ENCODE measurements around the gene PCCA.

Gene PCCA

DNA sequence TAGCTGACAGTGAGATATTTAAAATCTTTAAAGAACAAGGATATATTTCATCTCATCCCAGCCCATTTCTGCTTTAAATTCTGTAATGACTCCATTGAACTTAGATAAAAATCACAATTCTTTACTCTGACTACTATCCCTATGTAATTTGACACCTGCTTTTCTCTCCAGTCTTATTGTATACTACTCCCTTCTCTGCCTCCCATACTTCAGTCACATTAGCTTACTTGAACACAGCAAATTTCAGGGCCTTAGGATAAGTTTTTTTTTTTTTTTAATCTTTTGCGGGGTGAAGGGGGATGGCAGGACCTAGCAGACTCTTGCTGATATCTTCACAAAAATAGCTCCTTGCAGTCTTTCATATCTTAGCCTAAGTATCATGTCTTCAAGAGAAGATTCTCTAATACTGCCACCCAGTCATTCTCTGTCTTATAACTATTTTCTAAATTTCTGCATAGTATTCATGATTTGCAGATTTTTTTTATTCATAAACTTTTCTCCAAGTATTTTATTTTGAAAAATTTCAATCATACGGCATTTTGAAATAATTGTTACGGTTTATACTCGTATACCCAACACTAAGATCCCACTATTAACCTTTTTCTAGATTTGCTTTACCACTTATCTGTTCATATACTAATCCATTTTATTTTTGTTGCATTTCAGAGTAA is 151.4 kb downstream of the PCCA start:
- no peaks in the 10 kb centered on the region for H3K27me3 ChIP-seq (ENCODE audit: insufficient read depth, low read length)
- H2AFZ ChIP-seq (ENCODE audit: low read length, unreplicated experiment): no peak overlapping the region
- H3K36me3 ChIP-seq (ENCODE audit: insufficient read depth, low read length): no peaks in the 10 kb centered on the region
- H3K79me2 ChIP-seq (ENCODE audit: control insufficient read depth, insufficient read depth, low read length, unreplicated experiment): no peaks in the 10 kb centered on the region
- no peak overlapping the region for H3K27ac ChIP-seq (ENCODE audit: low read depth, low read length)
- peaks cover 8% of the 10 kb centered on the region for H3K4me1 ChIP-seq (ENCODE audit: control insufficient read depth, insufficient read depth, low read length, unreplicated experiment)
- H3K4me3 ChIP-seq (ENCODE audit: low read depth, low read length): no peak overlapping the region

DNA sequence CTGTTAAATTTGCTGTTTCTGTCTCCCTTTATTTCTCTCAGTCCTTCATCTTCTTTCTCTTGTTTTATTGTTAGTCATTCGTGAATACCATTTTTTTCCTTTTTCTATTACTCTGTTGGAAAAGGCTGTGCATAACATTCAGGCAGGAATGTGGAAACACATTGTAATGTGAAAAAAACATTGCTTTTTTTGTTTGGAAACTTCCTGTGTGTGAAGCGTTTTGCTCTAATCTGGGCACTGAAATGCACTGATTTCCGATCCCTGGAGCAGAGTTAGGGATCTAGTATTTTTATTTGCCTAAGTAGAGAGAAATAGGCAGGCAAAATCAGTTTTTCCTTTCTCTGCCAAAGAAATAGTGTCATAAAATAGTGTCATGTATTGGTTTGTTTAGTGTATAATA is 155.5 kb downstream of the PCCA start:
- Histone ChIP-seq H3K4me1 (ENCODE audit: control insufficient read depth, insufficient read depth, low read length, unreplicated experiment) (no peaks in the 10 kb centered on the region), H3K36me3 (ENCODE audit: insufficient read depth, low read length) (0 out of 2 replicates have a peak, but pooled peaks cover 4% of the 10 kb centered on the region), H3K27ac (ENCODE audit: low read depth, low read length) (no peak overlapping the region), H3K27me3 (ENCODE audit: insufficient read depth, low read length) (no peaks in the 10 kb centered on the region), H3K4me3 (ENCODE audit: low read depth, low read length) (no peak overlapping the region), H2AFZ (ENCODE audit: low read length, unreplicated experiment) (no peak overlapping the region), H3K79me2 (ENCODE audit: control insufficient read depth, insufficient read depth, low read length, unreplicated experiment) (no peaks in the 10 kb centered on the region)

DNA sequence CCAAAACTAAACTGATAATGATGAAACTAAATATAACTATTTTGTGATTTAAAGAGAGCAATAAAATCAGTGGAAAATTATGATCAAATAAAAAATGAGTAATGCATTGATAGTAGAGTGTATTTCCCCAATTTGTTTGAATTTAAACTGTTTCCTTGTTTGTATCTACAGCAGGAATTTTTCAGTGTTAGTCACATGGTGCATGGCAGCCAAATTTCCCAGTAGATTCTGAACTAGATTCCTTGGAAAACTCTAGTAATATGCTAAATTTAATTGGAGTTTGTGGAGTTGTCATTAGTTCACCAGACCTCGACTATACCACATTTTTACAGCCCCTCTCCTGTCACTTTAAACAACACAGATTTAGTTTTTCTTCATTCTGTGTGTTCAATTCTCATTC is 156.2 kb downstream of the PCCA start:
- no peaks in the 10 kb centered on the region for H3K4me1 ChIP-seq (ENCODE audit: control insufficient read depth, insufficient read depth, low read length, unreplicated experiment)
- H3K27me3 ChIP-seq (ENCODE audit: insufficient read depth, low read length): no peaks in the 10 kb centered on the region
- no peaks in the 10 kb centered on the region for H3K79me2 ChIP-seq (ENCODE audit: control insufficient read depth, insufficient read depth, low read length, unreplicated experiment)
- 0 out of 2 replicates have a peak, but pooled peaks cover 4% of the 10 kb centered on the region for H3K36me3 ChIP-seq (ENCODE audit: insufficient read depth, low read length)
- no peak overlapping the region for H3K4me3 ChIP-seq (ENCODE audit: low read depth, low read length)
- no peak overlapping the region for H2AFZ ChIP-seq (ENCODE audit: low read length, unreplicated experiment)
- H3K27ac ChIP-seq (ENCODE audit: low read depth, low read length): no peak overlapping the region

DNA sequence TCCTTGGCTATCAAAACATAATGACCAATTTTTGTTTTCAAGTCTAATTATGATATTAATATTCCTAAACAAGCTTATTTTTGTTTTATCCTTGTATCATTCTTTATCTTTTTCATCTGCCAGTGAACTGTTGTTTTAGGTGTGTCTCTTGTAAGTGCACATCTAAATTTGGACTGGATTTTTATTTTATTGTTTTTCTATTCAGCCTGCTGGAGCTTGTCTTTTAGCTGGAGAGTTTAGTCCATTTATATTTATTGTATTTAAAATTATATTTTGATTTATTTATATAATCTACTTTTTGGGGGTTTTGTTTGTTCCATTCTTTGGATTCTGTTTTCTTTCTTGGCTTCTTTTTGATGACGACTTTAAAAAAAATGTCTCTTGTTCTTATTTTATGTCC is 159.0 kb downstream of the PCCA start:
- H3K4me1 ChIP-seq (ENCODE audit: control insufficient read depth, insufficient read depth, low read length, unreplicated experiment): no peaks in the 10 kb centered on the region
- 0 out of 2 replicates have a peak, but pooled peaks cover 4% of the 10 kb centered on the region for H3K36me3 ChIP-seq (ENCODE audit: insufficient read depth, low read length)
- no peaks in the 10 kb centered on the region for H3K79me2 ChIP-seq (ENCODE audit: control insufficient read depth, insufficient read depth, low read length, unreplicated experiment)
- no peak overlapping the region for H3K4me3 ChIP-seq (ENCODE audit: low read depth, low read length)
- no peak overlapping the region for H2AFZ ChIP-seq (ENCODE audit: low read length, unreplicated experiment)
- H3K27ac ChIP-seq (ENCODE audit: low read depth, low read length): no peak overlapping the region
- H3K27me3 ChIP-seq (ENCODE audit: insufficient read depth, low read length): no peaks in the 10 kb centered on the region

DNA sequence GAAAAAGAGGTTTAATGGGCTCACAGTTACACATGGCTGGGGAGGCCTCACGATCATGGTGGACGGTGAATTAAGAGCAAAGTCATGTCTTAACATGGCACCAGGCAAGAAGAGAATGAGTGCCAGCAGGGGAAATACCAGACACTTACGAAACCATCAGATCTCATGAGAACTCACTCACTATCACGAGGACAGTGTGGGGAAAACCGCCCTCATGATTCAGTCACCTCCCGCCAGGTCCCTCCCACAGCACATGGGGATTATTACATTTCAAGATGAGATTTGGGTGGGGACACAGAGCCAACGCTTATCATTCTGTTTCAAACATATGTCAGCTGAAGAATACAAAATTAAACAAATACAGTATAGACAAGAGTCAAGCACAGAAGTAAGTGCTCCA is 165.1 kb downstream of the PCCA start:
- Histone ChIP-seq H3K36me3 (ENCODE audit: insufficient read depth, low read length) (no peaks in the 10 kb centered on the region), H3K27me3 (ENCODE audit: insufficient read depth, low read length) (no peaks in the 10 kb centered on the region), H3K4me1 (ENCODE audit: control insufficient read depth, insufficient read depth, low read length, unreplicated experiment) (no peaks in the 10 kb centered on the region), H3K27ac (ENCODE audit: low read depth, low read length) (no peak overlapping the region), H3K4me3 (ENCODE audit: low read depth, low read length) (no peak overlapping the region), H3K79me2 (ENCODE audit: control insufficient read depth, insufficient read depth, low read length, unreplicated experiment) (no peaks in the 10 kb centered on the region), H2AFZ (ENCODE audit: low read length, unreplicated experiment) (no peak overlapping the region)

DNA sequence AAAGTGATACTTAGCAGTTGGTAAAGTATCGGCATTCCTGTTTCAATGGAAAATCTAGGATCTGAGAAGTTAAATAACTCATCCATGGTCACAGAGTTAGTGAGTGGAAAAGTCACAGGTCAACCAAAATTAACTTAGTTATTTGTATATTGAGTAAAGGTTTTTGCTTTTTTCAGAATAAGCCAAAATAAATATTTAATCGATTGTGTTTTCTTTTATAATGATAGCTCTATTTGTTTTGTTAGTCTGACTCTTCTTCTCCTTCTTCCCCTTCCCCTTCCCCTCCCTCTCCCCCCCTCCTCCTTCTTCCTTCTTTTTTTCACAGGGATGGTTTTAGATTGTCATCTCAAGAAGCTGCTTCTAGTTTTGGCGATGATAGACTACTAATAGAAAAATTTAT is 173.5 kb downstream of the PCCA start:
- H3K27me3 ChIP-seq (ENCODE audit: insufficient read depth, low read length): no peaks in the 10 kb centered on the region
- H3K4me3 ChIP-seq (ENCODE audit: low read depth, low read length): no peak overlapping the region
- no peaks in the 10 kb centered on the region for H3K79me2 ChIP-seq (ENCODE audit: control insufficient read depth, insufficient read depth, low read length, unreplicated experiment)
- H3K4me1 ChIP-seq (ENCODE audit: control insufficient read depth, insufficient read depth, low read length, unreplicated experiment): no peaks in the 10 kb centered on the region
- H3K27ac ChIP-seq (ENCODE audit: low read depth, low read length): no peak overlapping the region
- H3K36me3 ChIP-seq (ENCODE audit: insufficient read depth, low read length): no peaks in the 10 kb centered on the region
- no peak overlapping the region for H2AFZ ChIP-seq (ENCODE audit: low read length, unreplicated experiment)

DNA sequence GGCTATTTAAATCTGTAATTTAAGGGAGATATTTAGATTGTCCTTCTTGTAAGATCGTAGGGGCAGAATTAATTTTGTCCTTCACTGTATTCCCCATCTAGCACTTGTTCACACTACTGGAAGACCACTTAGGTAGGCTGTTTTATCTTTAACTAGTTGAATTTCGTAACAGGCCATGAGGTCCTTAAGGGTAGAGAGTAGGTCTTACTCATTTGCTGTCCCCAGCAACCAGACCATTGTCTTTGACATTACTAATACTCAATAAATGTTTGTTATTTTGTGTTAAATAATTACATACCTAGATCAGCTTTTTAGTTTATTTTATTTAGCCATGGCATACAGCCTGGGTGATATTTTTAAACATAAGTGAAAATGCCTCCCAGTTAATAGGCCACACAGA is 177.1 kb downstream of the PCCA start:
- Histone ChIP-seq H3K27ac (ENCODE audit: low read depth, low read length) (no peak overlapping the region), H2AFZ (ENCODE audit: low read length, unreplicated experiment) (no peak overlapping the region), H3K4me3 (ENCODE audit: low read depth, low read length) (no peak overlapping the region), H3K27me3 (ENCODE audit: insufficient read depth, low read length) (no peaks in the 10 kb centered on the region), H3K4me1 (ENCODE audit: control insufficient read depth, insufficient read depth, low read length, unreplicated experiment) (peaks cover 6% of the 10 kb centered on the region), H3K36me3 (ENCODE audit: insufficient read depth, low read length) (no peaks in the 10 kb centered on the region), H3K79me2 (ENCODE audit: control insufficient read depth, insufficient read depth, low read length, unreplicated experiment) (no peaks in the 10 kb centered on the region)

DNA sequence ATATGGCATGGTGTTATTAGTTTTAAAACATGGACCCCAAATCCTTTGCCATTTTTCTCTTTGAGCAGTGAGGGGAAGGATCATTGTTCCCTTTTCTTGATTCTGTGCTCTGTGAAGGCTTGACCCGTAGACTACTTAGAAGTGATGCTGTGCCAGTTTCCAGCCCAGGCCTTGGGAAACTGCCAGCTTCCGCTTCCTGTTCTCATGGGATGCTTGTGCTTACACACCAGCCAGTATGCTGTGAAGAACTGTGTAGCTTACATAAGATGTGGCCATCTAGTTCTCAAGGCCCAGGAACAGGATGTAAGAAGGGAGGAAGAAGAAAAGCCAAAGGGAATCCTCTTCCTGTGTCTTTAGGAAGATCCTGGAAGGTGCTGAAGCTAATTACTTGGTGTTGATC is 180.9 kb downstream of the PCCA start:
- H3K4me1 ChIP-seq (ENCODE audit: control insufficient read depth, insufficient read depth, low read length, unreplicated experiment): peaks cover 6% of the 10 kb centered on the region
- peak overlapping the region; percentile 43; the same call in 1 of the 2 replicates for H3K27ac ChIP-seq (ENCODE audit: low read depth, low read length)
- H3K4me3 ChIP-seq (ENCODE audit: low read depth, low read length): no peak overlapping the region
- no peaks in the 10 kb centered on the region for H3K27me3 ChIP-seq (ENCODE audit: insufficient read depth, low read length)
- no peaks in the 10 kb centered on the region for H3K36me3 ChIP-seq (ENCODE audit: insufficient read depth, low read length)
- no peaks in the 10 kb centered on the region for H3K79me2 ChIP-seq (ENCODE audit: control insufficient read depth, insufficient read depth, low read length, unreplicated experiment)
- no peak overlapping the region for H2AFZ ChIP-seq (ENCODE audit: low read length, unreplicated experiment)

DNA sequence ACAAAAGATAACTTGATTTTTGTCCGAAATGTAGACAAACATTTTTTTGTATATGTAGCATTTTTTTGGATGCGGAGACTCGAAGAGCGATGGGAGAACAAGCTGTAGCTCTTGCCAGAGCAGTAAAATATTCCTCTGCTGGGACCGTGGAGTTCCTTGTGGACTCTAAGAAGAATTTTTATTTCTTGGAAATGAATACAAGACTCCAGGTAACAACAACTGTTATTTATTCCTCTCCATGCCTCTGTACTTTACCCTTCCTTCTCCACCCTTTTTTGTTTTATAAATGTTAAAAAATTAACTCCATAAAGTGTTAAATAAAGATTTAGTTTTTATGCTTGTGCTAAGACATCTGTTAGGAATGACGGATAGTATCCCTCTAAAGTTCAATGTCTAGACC is 184.2 kb downstream of the PCCA start:
- H3K27me3 ChIP-seq (ENCODE audit: insufficient read depth, low read length): no peaks in the 10 kb centered on the region
- H3K79me2 ChIP-seq (ENCODE audit: control insufficient read depth, insufficient read depth, low read length, unreplicated experiment): no peaks in the 10 kb centered on the region
- H3K4me3 ChIP-seq (ENCODE audit: low read depth, low read length): no peak overlapping the region
- H2AFZ ChIP-seq (ENCODE audit: low read length, unreplicated experiment): no peak overlapping the region
- H3K4me1 ChIP-seq (ENCODE audit: control insufficient read depth, insufficient read depth, low read length, unreplicated experiment): peaks cover 6% of the 10 kb centered on the region
- no peaks in the 10 kb centered on the region for H3K36me3 ChIP-seq (ENCODE audit: insufficient read depth, low read length)
- no peak overlapping the region for H3K27ac ChIP-seq (ENCODE audit: low read depth, low read length)

DNA sequence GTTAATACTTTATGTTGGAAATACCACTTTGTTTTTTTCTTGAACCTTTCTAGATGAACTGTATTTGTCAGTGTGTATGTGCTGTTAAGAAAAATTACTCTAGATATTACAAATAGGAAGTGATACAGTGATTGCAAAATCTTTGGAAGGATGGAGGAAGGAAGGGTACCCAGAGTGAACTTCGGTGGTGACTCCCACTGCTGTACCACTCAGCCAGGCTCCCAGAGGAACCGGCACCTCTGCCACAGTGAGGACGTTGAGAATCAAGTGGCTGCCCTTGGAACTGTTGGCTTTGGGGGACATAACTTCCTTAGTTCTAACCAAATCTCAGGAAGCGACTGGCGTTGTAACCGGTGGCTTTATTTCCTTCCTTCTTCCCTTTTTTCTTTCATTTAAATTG is 184.7 kb downstream of the PCCA start:
- no peak overlapping the region for H3K27ac ChIP-seq (ENCODE audit: low read depth, low read length)
- H3K27me3 ChIP-seq (ENCODE audit: insufficient read depth, low read length): no peaks in the 10 kb centered on the region
- no peaks in the 10 kb centered on the region for H3K79me2 ChIP-seq (ENCODE audit: control insufficient read depth, insufficient read depth, low read length, unreplicated experiment)
- no peak overlapping the region for H3K4me3 ChIP-seq (ENCODE audit: low read depth, low read length)
- H3K36me3 ChIP-seq (ENCODE audit: insufficient read depth, low read length): no peaks in the 10 kb centered on the region
- H2AFZ ChIP-seq (ENCODE audit: low read length, unreplicated experiment): no peak overlapping the region
- peaks cover 6% of the 10 kb centered on the region for H3K4me1 ChIP-seq (ENCODE audit: control insufficient read depth, insufficient read depth, low read length, unreplicated experiment)

DNA sequence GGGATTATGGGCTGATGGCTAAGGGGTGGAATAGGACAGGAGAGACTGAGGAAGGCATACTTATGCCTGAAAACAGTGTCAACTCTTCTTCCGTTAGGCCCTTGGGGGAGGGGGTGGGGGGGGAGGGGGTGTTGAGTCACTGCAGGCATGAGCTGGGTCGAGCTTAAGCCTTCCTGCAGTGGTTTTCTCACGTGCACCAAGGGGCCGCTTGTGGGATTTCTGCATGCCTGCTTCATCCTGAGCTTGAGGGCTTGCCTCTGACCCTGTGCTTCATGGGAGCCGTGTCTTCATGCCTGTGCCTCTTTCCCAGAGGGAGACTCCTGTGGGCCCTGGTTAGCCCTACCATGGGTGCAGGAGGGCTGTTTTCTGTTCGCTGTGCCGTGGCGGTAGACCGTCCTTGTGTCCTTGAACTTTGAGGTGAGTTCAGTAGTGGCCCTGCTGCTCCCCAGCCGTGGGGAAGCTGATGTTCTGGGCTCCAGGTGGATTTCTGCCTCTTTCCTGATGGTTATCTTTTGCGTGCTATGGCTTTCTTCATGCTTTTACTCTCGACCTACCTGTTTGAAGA is 186.1 kb downstream of the PCCA start:
- Histone ChIP-seq H3K4me3 (ENCODE audit: low read depth, low read length) (no peak overlapping the region), H3K79me2 (ENCODE audit: control insufficient read depth, insufficient read depth, low read length, unreplicated experiment) (no peaks in the 10 kb centered on the region), H3K36me3 (ENCODE audit: insufficient read depth, low read length) (no peaks in the 10 kb centered on the region), H3K27ac (ENCODE audit: low read depth, low read length) (no peak overlapping the region), H3K27me3 (ENCODE audit: insufficient read depth, low read length) (no peaks in the 10 kb centered on the region), H2AFZ (ENCODE audit: low read length, unreplicated experiment) (no peak overlapping the region), H3K4me1 (ENCODE audit: control insufficient read depth, insufficient read depth, low read length, unreplicated experiment) (peaks cover 1% of the 10 kb centered on the region)
